WTC11 (cell line): ENCODE results near the gene HELLS. TPM values are rescaled to one million over a fixed set of nuclear protein-coding genes. Genes with fewer than 3 reads are reported as not detected.

Experiments
- ATAC-seq: fragments of 200-7000 bp; cut with Tn5 transposase; 2 replicates; pipeline ENCODE4 v1.10.0; 2021; ENCODE audit warnings: mild to moderate bottlenecking, moderate library complexity
- CTCF ChIA-PET: fragments of 300-600 bp; sonication (Branson Sonifier 250); formaldehyde crosslinking; loops from one replicate; lab custom pipeline; 2021; ENCODE audit warnings: antibody characterized with exemption; lab: Charles Lee
- POLR2A ChIA-PET: fragments of 350-600 bp; sonication (Branson Sonifier 250); formaldehyde crosslinking; loops from one replicate; lab custom pipeline; 2021; ENCODE audit warnings: antibody characterized with exemption; lab: Charles Lee
- DNase-seq: peaks from one replicate; pipeline ENCODE4 v3.0.0; 2021; ENCODE audit warnings: low spot score
- H3K27ac Mint-ChIP-seq: 2 replicates; pipeline ENCODE4 v1.8.0; 2021; ENCODE audit warnings: mixed read lengths
- H3K27me3 Mint-ChIP-seq: 2 replicates; pipeline ENCODE4 v1.8.0; 2021; ENCODE audit warnings: low read depth, mild to moderate bottlenecking, moderate library complexity, mixed read lengths
- H3K36me3 Mint-ChIP-seq: 2 replicates; pipeline ENCODE4 v1.8.0; 2021; ENCODE audit warnings: mixed read lengths
- H3K4me1 Mint-ChIP-seq: 2 replicates; pipeline ENCODE4 v1.8.0; 2022; ENCODE audit warnings: mixed read lengths
- H3K4me3 Mint-ChIP-seq: 2 replicates; pipeline ENCODE4 v1.8.0; 2021; ENCODE audit warnings: mild to moderate bottlenecking, moderate library complexity, mixed read lengths
- H3K9me3 Mint-ChIP-seq: 2 replicates; pipeline ENCODE4 v1.8.0; 2021; ENCODE audit warnings: mixed read lengths
- CBFB ChIP-seq: sonication (generic); formaldehyde crosslinking; IDR thresholded peaks from 2 replicates; pipeline ENCODE4 v1.8.1; 2022; ENCODE audit warnings: mild to moderate bottlenecking, low read depth, missing genetic modification reagents
- CTCF ChIP-seq: fragments of 200-600 bp; IDR thresholded peaks from 2 replicates; pipeline ENCODE4 v1.8.0; 2022; ENCODE audit warnings: antibody characterized with exemption
- EMX1 ChIP-seq: fragments of 250-450 bp; sonication (Bioruptor Pico); IDR thresholded peaks from 2 replicates; pipeline ENCODE4 v1.8.0; 2021; ENCODE audit warnings: mild to moderate bottlenecking
- FOXK1 ChIP-seq: sonication (generic); formaldehyde crosslinking; IDR thresholded peaks from 2 replicates; pipeline ENCODE4 v1.8.0; 2022; ENCODE audit warnings: mild to moderate bottlenecking, moderate library complexity, missing genetic modification reagents
- FOXP1 ChIP-seq: sonication (generic); formaldehyde crosslinking; IDR thresholded peaks from 2 replicates; pipeline ENCODE4 v1.8.0; 2022; ENCODE audit warnings: missing genetic modification reagents, mild to moderate bottlenecking, moderate library complexity, borderline replicate concordance
- HMGA2 ChIP-seq: fragments of 250-450 bp; sonication (Bioruptor Pico); IDR thresholded peaks from 2 replicates; pipeline ENCODE4 v1.4.0; 2021; ENCODE audit warnings: mild to moderate bottlenecking, moderate library complexity
- HMGXB4 ChIP-seq: sonication (generic); formaldehyde crosslinking; IDR thresholded peaks from 2 replicates; pipeline ENCODE4 v1.8.1; 2023; ENCODE audit warnings: mild to moderate bottlenecking, moderate library complexity, missing genetic modification reagents
- JUN ChIP-seq: sonication (generic); formaldehyde crosslinking; IDR thresholded peaks from 2 replicates; pipeline ENCODE4 v1.8.0; 2023; ENCODE audit warnings: mild to moderate bottlenecking, missing genetic modification reagents
- MAX ChIP-seq: sonication (generic); formaldehyde crosslinking; IDR thresholded peaks from 2 replicates; pipeline ENCODE4 v1.8.0; 2022; ENCODE audit warnings: mild to moderate bottlenecking, missing genetic modification reagents
- MXD4 ChIP-seq: fragments of 250-450 bp; sonication (Bioruptor Pico); IDR thresholded peaks from 2 replicates; pipeline ENCODE4 v1.8.0; 2021; ENCODE audit warnings: mild to moderate bottlenecking, moderate library complexity, borderline replicate concordance
- OVOL2 ChIP-seq: fragments of 250-450 bp; sonication (Bioruptor Pico); IDR thresholded peaks from 2 replicates; pipeline ENCODE4 v1.9.0; 2021; ENCODE audit warnings: mild to moderate bottlenecking, borderline replicate concordance
- PRRX2 ChIP-seq: fragments of 250-450 bp; sonication (Bioruptor Pico); IDR thresholded peaks from 2 replicates; pipeline ENCODE4 v1.8.0; 2021; ENCODE audit warnings: mild to moderate bottlenecking
- SMAD3 ChIP-seq: sonication (generic); formaldehyde crosslinking; IDR thresholded peaks from 2 replicates; pipeline ENCODE4 v1.8.0; 2022; ENCODE audit warnings: missing genetic modification reagents, mild to moderate bottlenecking, borderline replicate concordance
- TEAD1 ChIP-seq: sonication (generic); formaldehyde crosslinking; IDR thresholded peaks from 2 replicates; pipeline ENCODE4 v1.8.0; 2022; ENCODE audit warnings: mild to moderate bottlenecking, missing genetic modification reagents
- ZBTB21 ChIP-seq: sonication (generic); formaldehyde crosslinking; IDR thresholded peaks from 2 replicates; pipeline ENCODE4 v1.8.1; 2023; ENCODE audit warnings: mild to moderate bottlenecking, missing genetic modification reagents, borderline replicate concordance
- ZNF232 ChIP-seq: sonication (generic); formaldehyde crosslinking; IDR thresholded peaks from 2 replicates; pipeline ENCODE4 v1.8.0; 2022; ENCODE audit warnings: mild to moderate bottlenecking, missing genetic modification reagents
- total RNA-seq: library from RNA; stranded (reverse); gene quantifications from 3 replicates; pipeline ENCODE4 v1.2.3, GENCODE V29; 2021
- TF ChIP-seq, protein P1 (sequence below): sonication (generic); formaldehyde crosslinking; IDR thresholded peaks from 2 replicates; pipeline ENCODE4 v1.8.1; 2023; ENCODE audit warnings: mild to moderate bottlenecking, missing genetic modification reagents, borderline replicate concordance
- TF ChIP-seq, protein P2 (sequence below): sonication (generic); formaldehyde crosslinking; IDR thresholded peaks from 2 replicates; pipeline ENCODE4 v1.8.1; 2022; ENCODE audit warnings: low read depth, missing genetic modification reagents, borderline replicate concordance
- TF ChIP-seq, protein P3 (sequence below): sonication (generic); formaldehyde crosslinking; IDR thresholded peaks from 2 replicates; pipeline ENCODE4 v1.8.1; 2023; ENCODE audit warnings: mild to moderate bottlenecking, missing genetic modification reagents
- TF ChIP-seq, protein P4 (sequence below): fragments of 250-450 bp; sonication (Bioruptor Pico); IDR thresholded peaks from 2 replicates; pipeline ENCODE4 v1.9.0; 2021; ENCODE audit warnings: mild to moderate bottlenecking
- TF ChIP-seq, protein P5 (sequence below): sonication (generic); formaldehyde crosslinking; IDR thresholded peaks from 2 replicates; pipeline ENCODE4 v1.8.1; 2022; ENCODE audit warnings: mild to moderate bottlenecking, missing genetic modification reagents, moderate library complexity, borderline replicate concordance

Gene HELLS
- total RNA-seq, 1 experiment from 2014 or later: 419 TPM

GRCh38 chr10:94614558-94614957 is 69.0 kb downstream of the HELLS start (continued):
- TF ChIP-seq FOXP1 (CRISPR knock-in tag) (no peak), HMGA2 (CRISPR knock-in tag) (no peak), SMAD3 (CRISPR knock-in tag) (no peak), MAX (CRISPR knock-in tag) (no peak), FOXK1 (CRISPR knock-in tag) (no peak), OVOL2 (CRISPR knock-in tag) (no peak), TEAD1 (CRISPR knock-in tag) (no peak)
- TF ChIP-seq, protein P1, sequence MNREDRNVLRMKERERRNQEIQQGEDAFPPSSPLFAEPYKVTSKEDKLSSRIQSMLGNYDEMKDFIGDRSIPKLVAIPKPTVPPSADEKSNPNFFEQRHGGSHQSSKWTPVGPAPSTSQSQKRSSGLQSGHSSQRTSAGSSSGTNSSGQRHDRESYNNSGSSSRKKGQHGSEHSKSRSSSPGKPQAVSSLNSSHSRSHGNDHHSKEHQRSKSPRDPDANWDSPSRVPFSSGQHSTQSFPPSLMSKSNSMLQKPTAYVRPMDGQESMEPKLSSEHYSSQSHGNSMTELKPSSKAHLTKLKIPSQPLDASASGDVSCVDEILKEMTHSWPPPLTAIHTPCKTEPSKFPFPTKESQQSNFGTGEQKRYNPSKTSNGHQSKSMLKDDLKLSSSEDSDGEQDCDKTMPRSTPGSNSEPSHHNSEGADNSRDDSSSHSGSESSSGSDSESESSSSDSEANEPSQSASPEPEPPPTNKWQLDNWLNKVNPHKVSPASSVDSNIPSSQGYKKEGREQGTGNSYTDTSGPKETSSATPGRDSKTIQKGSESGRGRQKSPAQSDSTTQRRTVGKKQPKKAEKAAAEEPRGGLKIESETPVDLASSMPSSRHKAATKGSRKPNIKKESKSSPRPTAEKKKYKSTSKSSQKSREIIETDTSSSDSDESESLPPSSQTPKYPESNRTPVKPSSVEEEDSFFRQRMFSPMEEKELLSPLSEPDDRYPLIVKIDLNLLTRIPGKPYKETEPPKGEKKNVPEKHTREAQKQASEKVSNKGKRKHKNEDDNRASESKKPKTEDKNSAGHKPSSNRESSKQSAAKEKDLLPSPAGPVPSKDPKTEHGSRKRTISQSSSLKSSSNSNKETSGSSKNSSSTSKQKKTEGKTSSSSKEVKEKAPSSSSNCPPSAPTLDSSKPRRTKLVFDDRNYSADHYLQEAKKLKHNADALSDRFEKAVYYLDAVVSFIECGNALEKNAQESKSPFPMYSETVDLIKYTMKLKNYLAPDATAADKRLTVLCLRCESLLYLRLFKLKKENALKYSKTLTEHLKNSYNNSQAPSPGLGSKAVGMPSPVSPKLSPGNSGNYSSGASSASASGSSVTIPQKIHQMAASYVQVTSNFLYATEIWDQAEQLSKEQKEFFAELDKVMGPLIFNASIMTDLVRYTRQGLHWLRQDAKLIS (CRISPR knock-in tag): no peak

DNA sequence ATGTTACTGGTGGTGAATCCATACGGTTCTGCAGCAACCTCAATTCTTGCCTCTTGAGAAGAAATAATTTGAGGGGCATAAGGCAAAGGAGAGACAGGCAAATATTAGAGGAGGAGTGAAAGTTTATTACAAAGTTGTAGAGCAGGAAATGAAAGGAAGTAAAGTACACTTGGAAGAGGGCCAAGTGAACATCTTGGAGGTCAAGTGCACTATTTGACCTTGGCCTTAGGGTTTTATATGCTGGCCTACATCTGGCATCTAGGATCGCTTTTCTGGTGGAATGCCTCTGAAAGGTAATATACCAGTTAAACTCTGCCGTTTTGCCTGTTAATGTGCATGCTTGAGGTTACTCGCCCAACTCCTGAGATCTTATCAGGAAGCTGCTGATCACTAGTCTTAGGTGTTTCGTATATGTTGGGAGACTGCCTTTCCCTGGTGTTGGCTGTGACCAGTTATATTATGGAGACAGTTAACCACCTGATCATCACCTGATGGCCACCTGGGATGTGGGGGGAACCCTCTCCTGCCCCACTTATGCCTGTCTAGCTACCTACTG is 71.9 kb downstream of the HELLS start:
- no peaks in the 10 kb centered on the region for H3K27me3 Mint-ChIP-seq
- ATAC-seq: no peak; the same call in 1 of the 2 replicates
- peaks cover 44% of the 10 kb centered on the region for H3K4me1 Mint-ChIP-seq
- CTCF ChIA-PET: no interaction called here
- peaks cover 39% of the 10 kb centered on the region for H3K36me3 Mint-ChIP-seq
- peak overlapping the region; percentile 63 for H3K27ac Mint-ChIP-seq
- POLR2A ChIA-PET: interaction anchor here (0.6 kb wide), 1 partner anchor 54 kb away, joined by 4 read pairs; no protein-coding TSS in a partner anchor
- TF ChIP-seq, protein P2, sequence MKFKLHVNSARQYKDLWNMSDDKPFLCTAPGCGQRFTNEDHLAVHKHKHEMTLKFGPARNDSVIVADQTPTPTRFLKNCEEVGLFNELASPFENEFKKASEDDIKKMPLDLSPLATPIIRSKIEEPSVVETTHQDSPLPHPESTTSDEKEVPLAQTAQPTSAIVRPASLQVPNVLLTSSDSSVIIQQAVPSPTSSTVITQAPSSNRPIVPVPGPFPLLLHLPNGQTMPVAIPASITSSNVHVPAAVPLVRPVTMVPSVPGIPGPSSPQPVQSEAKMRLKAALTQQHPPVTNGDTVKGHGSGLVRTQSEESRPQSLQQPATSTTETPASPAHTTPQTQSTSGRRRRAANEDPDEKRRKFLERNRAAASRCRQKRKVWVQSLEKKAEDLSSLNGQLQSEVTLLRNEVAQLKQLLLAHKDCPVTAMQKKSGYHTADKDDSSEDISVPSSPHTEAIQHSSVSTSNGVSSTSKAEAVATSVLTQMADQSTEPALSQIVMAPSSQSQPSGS (CRISPR knock-in tag): no peak
- TF ChIP-seq, protein P3, sequence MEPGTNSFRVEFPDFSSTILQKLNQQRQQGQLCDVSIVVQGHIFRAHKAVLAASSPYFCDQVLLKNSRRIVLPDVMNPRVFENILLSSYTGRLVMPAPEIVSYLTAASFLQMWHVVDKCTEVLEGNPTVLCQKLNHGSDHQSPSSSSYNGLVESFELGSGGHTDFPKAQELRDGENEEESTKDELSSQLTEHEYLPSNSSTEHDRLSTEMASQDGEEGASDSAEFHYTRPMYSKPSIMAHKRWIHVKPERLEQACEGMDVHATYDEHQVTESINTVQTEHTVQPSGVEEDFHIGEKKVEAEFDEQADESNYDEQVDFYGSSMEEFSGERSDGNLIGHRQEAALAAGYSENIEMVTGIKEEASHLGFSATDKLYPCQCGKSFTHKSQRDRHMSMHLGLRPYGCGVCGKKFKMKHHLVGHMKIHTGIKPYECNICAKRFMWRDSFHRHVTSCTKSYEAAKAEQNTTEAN (CRISPR knock-in tag): no peak
- TF ChIP-seq CBFB (CRISPR knock-in tag) (no peak), ZBTB21 (no peak)
- H3K4me3 Mint-ChIP-seq: no peak overlapping the region
- peaks cover 6% of the 10 kb centered on the region; the same call in 1 of the 2 replicates for H3K9me3 Mint-ChIP-seq
- no peak for DNase-seq

GRCh38 chr10:94622666-94623205 is 77.1 kb downstream of the HELLS start:
- Mint-ChIP-seq H3K9me3 (peaks cover 16% of the 10 kb centered on the region), H3K4me1 (peaks cover 57% of the 10 kb centered on the region), H3K27me3 (no peaks in the 10 kb centered on the region), H3K27ac (peak overlapping the region; percentile 25; the same call in 1 of the 2 replicates), H3K4me3 (no peak overlapping the region), H3K36me3 (peaks cover 32% of the 10 kb centered on the region)
- no peak for DNase-seq
- ATAC-seq: no peak; the same call in 1 of the 2 replicates
- CTCF ChIA-PET: interaction anchor here (0.6 to 1.8 kb wide), 2 partner anchors 341 to 681 kb away, joined by 4 read pairs; no protein-coding TSS in a partner anchor
- POLR2A ChIA-PET: no interaction called here
- TF ChIP-seq EMX1 (CRISPR knock-in tag) (no peak), FOXK1 (CRISPR knock-in tag) (no peak), CTCF (no peak), PRRX2 (no peak), JUN (no peak), ZNF232 (CRISPR knock-in tag) (no peak), MXD4 (no peak), HMGXB4 (no peak)
- TF ChIP-seq, protein P4, sequence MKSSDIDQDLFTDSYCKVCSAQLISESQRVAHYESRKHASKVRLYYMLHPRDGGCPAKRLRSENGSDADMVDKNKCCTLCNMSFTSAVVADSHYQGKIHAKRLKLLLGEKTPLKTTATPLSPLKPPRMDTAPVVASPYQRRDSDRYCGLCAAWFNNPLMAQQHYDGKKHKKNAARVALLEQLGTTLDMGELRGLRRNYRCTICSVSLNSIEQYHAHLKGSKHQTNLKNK (CRISPR knock-in tag): no peak
- TF ChIP-seq, protein P5, sequence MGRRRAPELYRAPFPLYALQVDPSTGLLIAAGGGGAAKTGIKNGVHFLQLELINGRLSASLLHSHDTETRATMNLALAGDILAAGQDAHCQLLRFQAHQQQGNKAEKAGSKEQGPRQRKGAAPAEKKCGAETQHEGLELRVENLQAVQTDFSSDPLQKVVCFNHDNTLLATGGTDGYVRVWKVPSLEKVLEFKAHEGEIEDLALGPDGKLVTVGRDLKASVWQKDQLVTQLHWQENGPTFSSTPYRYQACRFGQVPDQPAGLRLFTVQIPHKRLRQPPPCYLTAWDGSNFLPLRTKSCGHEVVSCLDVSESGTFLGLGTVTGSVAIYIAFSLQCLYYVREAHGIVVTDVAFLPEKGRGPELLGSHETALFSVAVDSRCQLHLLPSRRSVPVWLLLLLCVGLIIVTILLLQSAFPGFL (CRISPR knock-in tag): no peak
